Measurements from ENCODE around the gene TRPC5OS. TPM values are rescaled to one million over a fixed set of nuclear protein-coding genes. Genes with fewer than 3 reads are reported as not detected.

TRPC5OS gene
- total and polyA plus RNA-seq, 2 of the 4 experiments (the other 2 are of a cell fraction): not detected

DNA sequence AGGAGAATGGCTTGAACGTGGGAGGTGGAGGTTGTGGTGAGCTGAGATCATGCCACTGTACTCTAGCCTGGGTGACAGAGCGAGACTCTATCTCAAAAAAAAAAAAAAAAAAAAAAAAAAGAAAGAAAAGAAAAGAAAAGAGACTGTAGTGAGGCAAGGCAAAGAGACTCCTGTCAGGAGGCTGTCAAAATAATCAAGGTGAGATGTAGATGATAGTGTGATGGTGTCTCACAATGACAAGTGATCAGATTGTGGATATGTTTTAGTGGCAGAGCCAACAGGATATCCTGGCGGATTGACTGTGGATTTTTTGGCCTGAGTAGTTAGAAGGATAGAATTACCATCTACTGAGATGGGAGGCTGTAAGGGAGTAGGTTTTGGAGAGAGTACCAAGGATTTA, 12.6 kb downstream of the TRPC5OS start:
- Histone ChIP-seq H2AFZ (replicated peaks; ENCODE audit: low read length, poor library complexity) (no peak overlapping the region), H2BK20ac (ENCODE audit: low read depth, low read length) (no peak overlapping the region), H3K9ac (ENCODE audit: low read depth, low read length) (no peak overlapping the region), H4K20me1 (ENCODE audit: insufficient read depth, low read length) (no peaks in the 10 kb centered on the region), H3K23ac (ENCODE audit: low read depth, low read length) (no peak overlapping the region), H3K27ac (ENCODE audit: insufficient read depth, low read length) (no peak overlapping the region), H3K56ac (ENCODE audit: extremely low read depth, insufficient read depth, low read length) (no peak overlapping the region), H3K4me1 (ENCODE audit: control insufficient read depth, insufficient read depth, low read length) (no peaks in the 10 kb centered on the region), H2BK5ac (ENCODE audit: low read depth, low read length, poor library complexity, severe bottlenecking) (no peak overlapping the region), H3K79me1 (ENCODE audit: low read depth in 1 of 2, low read length in 2 of 2) (no peaks in the 10 kb centered on the region), H4K91ac (ENCODE audit: insufficient read depth, low read depth, low read length) (no peak overlapping the region), H2AK9ac (replicated peaks; ENCODE audit: low read depth, low read length, poor library complexity) (no peak overlapping the region), H3K18ac (ENCODE audit: low read depth, low read length) (no peak overlapping the region), H2BK15ac (ENCODE audit: low read depth, low read length) (no peak overlapping the region), H4K5ac (ENCODE audit: low read depth, low read length) (no peak overlapping the region), H3K4me3 (ENCODE audit: insufficient read depth, low read depth, low read length) (no peak overlapping the region), H3K14ac (replicated peaks; ENCODE audit: low read depth, low read length) (no peak overlapping the region), H3K9me3 (ENCODE audit: control insufficient read depth, insufficient read depth, low read length) (no peaks in the 10 kb centered on the region), H3K27me3 (ENCODE audit: control insufficient read depth, insufficient read depth, low read length) (peaks cover 5% of the 10 kb centered on the region), H3K4me2 (ENCODE audit: low read depth, low read length) (no peak overlapping the region), H2BK120ac (ENCODE audit: low read depth, low read length) (no peak overlapping the region), H3K9me1 (ENCODE audit: insufficient read depth, low read length) (no peaks in the 10 kb centered on the region), H3K4ac (ENCODE audit: low read depth, low read length) (no peak overlapping the region), H4K8ac (ENCODE audit: low read depth in 2 of 2, low read length in 2 of 2) (no peak overlapping the region), H2AK5ac (ENCODE audit: low read depth, low read length) (no peak overlapping the region), H3K36me3 (ENCODE audit: control insufficient read depth, insufficient read depth, low read length) (no peaks in the 10 kb centered on the region)
- dilution Hi-C loops (cut with HindIII; ENCODE audit: low sequenced_read_pairs, unreplicated experiment) (no loop called here), in situ Hi-C loops (cut with MboI; ENCODE audit: low sequenced_read_pairs) (no loop called here), intact Hi-C loops (cut with micrococcal nuclease) (no loop called here)
- TF ChIP-seq MXI1 (IDR thresholded peaks at IDR 0.05; ENCODE audit: borderline replicate concordance, low read depth, low read length) (no peak), FOS (IDR thresholded peaks at IDR 0.05; ENCODE audit: low read depth, low read length) (no peak), CTCF (conservative IDR thresholded peaks at IDR 0.05; ENCODE audit: low read depth, low read length) (no peak), RFX5 (IDR thresholded peaks at IDR 0.05; ENCODE audit: low read depth, low read length) (no peak), SMC3 (IDR thresholded peaks at IDR 0.05; ENCODE audit: low read depth, low read length) (no peak), RAD21 (IDR thresholded peaks at IDR 0.05; ENCODE audit: low read length) (no peak)
- TF ChIP-seq, protein P1, sequence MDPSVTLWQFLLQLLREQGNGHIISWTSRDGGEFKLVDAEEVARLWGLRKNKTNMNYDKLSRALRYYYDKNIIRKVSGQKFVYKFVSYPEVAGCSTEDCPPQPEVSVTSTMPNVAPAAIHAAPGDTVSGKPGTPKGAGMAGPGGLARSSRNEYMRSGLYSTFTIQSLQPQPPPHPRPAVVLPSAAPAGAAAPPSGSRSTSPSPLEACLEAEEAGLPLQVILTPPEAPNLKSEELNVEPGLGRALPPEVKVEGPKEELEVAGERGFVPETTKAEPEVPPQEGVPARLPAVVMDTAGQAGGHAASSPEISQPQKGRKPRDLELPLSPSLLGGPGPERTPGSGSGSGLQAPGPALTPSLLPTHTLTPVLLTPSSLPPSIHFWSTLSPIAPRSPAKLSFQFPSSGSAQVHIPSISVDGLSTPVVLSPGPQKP (IDR thresholded peaks at IDR 0.05; ENCODE audit: borderline replicate concordance, low read depth, low read length): no peak
- CTCF ChIA-PET: no interaction called here
- DNase-seq (no peak), ATAC-seq (ENCODE audit: low read depth) (no peak)
- 60% methylated on average over 1 of the region's 3 CpGs; no CpG with 5 or more reads in 1 of the 2 experiments for WGBS, 2 experiments (ENCODE audit: extremely low coverage in 2 of 2, insufficient read length in 1 of 2)
- POLR2A ChIA-PET (ENCODE audit: unreplicated experiment): no interaction called here
- BruUV-seq (replicated peaks): no TSS peak
